ENCODE measurements around the gene CYP19A1.

The CYP19A1 gene

GRCh38 chr15:51298620-51299019, 39.8 kb downstream of the CYP19A1 start:
- ChIA-PET CTCF (interaction anchor here (0.6 to 1.1 kb wide), 3 partner anchors 9 to 140 kb away, joined by 3 to 4 read pairs (median 3); no protein-coding TSS in a partner anchor), POLR2A (no interaction called here)
- H3K4me1 ChIP-seq (ENCODE audit: control insufficient read depth, insufficient read depth, low read length) = no peaks in the 10 kb centered on the region
- H3K9me3 ChIP-seq (ENCODE audit: control insufficient read depth, insufficient read depth, low read depth, low read length) = no peaks in the 10 kb centered on the region
- TF ChIP-seq GLIS2 (tag by site-specific recombination; IDR thresholded peaks at IDR 0.05) (no peak), ZFP37 (tag by site-specific recombination; IDR thresholded peaks at IDR 0.05) (no peak), SALL2 (tag by site-specific recombination; IDR thresholded peaks at IDR 0.05; ENCODE audit: borderline replicate concordance) (no peak), ZBTB11 (tag by site-specific recombination; conservative IDR thresholded peaks at IDR 0.05; ENCODE audit: low read depth) (no peak), PATZ1 (tag by site-specific recombination; IDR thresholded peaks at IDR 0.05) (no peak), ZNF596 (tag by site-specific recombination; IDR thresholded peaks at IDR 0.05) (no peak)
- TF ChIP-seq, protein P1, sequence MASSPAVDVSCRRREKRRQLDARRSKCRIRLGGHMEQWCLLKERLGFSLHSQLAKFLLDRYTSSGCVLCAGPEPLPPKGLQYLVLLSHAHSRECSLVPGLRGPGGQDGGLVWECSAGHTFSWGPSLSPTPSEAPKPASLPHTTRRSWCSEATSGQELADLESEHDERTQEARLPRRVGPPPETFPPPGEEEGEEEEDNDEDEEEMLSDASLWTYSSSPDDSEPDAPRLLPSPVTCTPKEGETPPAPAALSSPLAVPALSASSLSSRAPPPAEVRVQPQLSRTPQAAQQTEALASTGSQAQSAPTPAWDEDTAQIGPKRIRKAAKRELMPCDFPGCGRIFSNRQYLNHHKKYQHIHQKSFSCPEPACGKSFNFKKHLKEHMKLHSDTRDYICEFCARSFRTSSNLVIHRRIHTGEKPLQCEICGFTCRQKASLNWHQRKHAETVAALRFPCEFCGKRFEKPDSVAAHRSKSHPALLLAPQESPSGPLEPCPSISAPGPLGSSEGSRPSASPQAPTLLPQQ (tag by site-specific recombination; IDR thresholded peaks at IDR 0.05) = no peak
- TF ChIP-seq, protein P2, sequence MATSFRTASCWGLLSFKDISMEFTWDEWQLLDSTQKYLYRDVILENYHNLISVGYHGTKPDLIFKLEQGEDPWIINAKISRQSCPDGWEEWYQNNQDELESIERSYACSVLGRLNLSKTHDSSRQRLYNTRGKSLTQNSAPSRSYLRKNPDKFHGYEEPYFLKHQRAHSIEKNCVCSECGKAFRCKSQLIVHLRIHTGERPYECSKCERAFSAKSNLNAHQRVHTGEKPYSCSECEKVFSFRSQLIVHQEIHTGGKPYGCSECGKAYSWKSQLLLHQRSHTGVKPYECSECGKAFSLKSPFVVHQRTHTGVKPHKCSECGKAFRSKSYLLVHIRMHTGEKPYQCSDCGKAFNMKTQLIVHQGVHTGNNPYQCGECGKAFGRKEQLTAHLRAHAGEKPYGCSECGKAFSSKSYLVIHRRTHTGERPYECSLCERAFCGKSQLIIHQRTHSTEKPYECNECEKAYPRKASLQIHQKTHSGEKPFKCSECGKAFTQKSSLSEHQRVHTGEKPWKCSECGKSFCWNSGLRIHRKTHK (tag by site-specific recombination; IDR thresholded peaks at IDR 0.05) = no peak
- H3K27ac ChIP-seq (ENCODE audit: extremely low read depth, low read depth, low read length) = no peak overlapping the region
- no peak overlapping the region for H3K4me3 ChIP-seq (ENCODE audit: low read depth, low read length)
- no peaks in the 10 kb centered on the region for H3K36me3 ChIP-seq (ENCODE audit: control insufficient read depth in 2 of 2, insufficient read depth in 1 of 2, low read length in 2 of 2)

GRCh38 chr15:51290720-51291119, 47.7 kb downstream of the CYP19A1 start:
- Histone ChIP-seq H3K4me1 (ENCODE audit: control insufficient read depth, insufficient read depth, low read length) (no peaks in the 10 kb centered on the region), H3K36me3 (ENCODE audit: control insufficient read depth in 2 of 2, insufficient read depth in 1 of 2, low read length in 2 of 2) (no peaks in the 10 kb centered on the region), H3K4me3 (ENCODE audit: low read depth, low read length) (no peak overlapping the region), H3K9me3 (ENCODE audit: control insufficient read depth, insufficient read depth, low read depth, low read length) (no peaks in the 10 kb centered on the region), H3K27ac (ENCODE audit: extremely low read depth, low read depth, low read length) (no peak overlapping the region)
- ChIA-PET CTCF (interaction anchor here (0.8 kb wide), 1 partner anchor 91 kb away, joined by 3 read pairs; no protein-coding TSS in a partner anchor), POLR2A (no interaction called here)
- no peak for TF ChIP-seq ZNF501 (tag by site-specific recombination; IDR thresholded peaks at IDR 0.05)
- no peak for TF ChIP-seq ZNF670 (tag by site-specific recombination; IDR thresholded peaks at IDR 0.05; ENCODE audit: low read depth)
- TF ChIP-seq PRDM2 (tag by site-specific recombination; IDR thresholded peaks at IDR 0.05; ENCODE audit: borderline replicate concordance) = no peak
- TF ChIP-seq ZNF280C (tag by site-specific recombination; IDR thresholded peaks at IDR 0.05) = no peak
- TF ChIP-seq, protein P3, sequence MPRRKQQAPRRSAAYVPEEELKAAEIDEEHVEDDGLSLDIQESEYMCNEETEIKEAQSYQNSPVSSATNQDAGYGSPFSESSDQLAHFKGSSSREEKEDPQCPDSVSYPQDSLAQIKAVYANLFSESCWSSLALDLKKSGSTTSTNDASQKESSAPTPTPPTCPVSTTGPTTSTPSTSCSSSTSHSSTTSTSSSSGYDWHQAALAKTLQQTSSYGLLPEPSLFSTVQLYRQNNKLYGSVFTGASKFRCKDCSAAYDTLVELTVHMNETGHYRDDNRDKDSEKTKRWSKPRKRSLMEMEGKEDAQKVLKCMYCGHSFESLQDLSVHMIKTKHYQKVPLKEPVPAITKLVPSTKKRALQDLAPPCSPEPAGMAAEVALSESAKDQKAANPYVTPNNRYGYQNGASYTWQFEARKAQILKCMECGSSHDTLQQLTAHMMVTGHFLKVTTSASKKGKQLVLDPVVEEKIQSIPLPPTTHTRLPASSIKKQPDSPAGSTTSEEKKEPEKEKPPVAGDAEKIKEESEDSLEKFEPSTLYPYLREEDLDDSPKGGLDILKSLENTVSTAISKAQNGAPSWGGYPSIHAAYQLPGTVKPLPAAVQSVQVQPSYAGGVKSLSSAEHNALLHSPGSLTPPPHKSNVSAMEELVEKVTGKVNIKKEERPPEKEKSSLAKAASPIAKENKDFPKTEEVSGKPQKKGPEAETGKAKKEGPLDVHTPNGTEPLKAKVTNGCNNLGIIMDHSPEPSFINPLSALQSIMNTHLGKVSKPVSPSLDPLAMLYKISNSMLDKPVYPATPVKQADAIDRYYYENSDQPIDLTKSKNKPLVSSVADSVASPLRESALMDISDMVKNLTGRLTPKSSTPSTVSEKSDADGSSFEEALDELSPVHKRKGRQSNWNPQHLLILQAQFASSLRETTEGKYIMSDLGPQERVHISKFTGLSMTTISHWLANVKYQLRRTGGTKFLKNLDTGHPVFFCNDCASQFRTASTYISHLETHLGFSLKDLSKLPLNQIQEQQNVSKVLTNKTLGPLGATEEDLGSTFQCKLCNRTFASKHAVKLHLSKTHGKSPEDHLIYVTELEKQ (tag by site-specific recombination; IDR thresholded peaks at IDR 0.05; ENCODE audit: borderline replicate concordance) = no peak
